HL-60/S4 treated with retinoic acid at 250 ng/mL for 4 days and 3 days (cell line): ENCODE data around the gene FAM98B.

ENCODE experiments used
- in situ Hi-C: fragments of 300-500 bp; cut with MboI; formaldehyde crosslinking; loops from 2 replicates; pipeline ENCODE4 v1.7.0; 2022; ENCODE audit warnings: low sequenced_read_pairs

Gene FAM98B

DNA sequence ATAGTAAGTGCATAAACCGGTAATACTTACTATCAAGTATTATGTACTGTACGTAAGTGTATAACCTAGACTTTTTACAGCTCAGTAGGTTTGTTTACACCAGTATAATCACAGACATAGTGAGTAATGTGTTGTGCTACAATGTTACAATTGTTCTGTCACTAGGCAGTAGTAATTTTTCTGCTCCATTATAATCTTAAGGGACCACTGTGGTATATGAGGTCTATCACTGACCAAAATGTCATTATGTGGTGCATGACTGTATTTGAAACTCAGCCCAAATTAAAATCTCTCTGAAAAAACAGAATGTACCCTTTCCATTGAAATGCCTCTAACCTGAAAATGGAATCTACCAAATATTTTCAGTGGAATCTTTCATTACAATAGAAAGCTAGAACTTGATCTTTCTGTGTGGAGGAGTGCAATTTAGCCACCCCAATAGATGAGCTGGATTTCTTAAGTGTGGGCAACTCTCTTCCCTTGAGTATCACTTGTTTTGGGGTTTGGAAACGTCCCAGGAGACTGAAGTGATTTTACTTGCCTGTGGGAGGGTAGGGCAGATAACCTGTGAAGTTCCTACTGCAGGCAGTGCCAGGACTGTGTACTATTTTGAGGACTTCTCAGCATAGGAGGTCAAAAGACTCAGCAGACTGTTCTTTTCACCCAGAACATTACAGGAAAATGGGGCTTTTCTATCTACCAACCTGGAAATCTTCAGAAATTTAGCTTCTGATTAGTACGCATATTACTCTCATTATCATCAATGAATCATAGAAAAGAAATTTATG is 50.9 kb downstream of the FAM98B start:
- in situ Hi-C loops, result no loop called here

DNA sequence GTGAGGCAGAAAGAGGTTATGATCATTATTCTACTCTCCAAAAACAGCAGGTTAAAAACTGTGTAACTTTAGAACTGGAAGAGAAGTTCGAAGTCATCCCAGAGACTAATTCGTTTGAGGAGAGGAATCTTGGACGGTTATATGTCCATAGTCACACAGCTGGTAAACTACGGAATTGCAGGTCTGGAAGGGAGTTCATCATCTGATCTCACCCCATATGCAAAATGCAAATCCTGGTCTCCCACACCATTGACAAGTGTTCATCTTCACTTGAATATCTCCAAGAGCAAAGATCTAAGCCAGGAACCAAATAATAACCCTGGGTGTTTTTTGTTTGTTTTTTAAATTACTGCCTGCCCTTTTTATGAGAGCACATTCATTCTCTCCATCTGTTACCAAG is 53.1 kb downstream of the FAM98B start:
- in situ Hi-C loops, result no loop called here

DNA sequence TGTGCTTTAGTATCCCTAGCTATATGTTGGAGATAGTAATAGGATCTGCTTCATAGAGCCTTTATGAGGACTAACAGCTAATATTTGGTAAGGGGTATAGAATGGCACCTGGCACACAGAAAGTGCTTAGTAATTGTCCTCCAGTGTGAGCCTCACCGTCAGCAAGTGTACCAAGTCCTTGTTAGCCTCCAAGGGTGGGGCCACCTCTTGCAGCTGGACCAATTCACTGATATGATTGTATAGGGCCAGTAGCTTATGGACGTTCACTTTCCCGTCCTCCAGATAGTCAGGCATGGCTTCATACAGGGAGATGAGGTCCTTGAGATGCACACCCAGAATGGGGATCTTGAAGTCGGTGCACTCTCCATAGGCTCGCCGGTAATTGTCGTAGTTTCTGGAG is 53.6 kb downstream of the FAM98B start:
- in situ Hi-C loops, result no loop called here

DNA sequence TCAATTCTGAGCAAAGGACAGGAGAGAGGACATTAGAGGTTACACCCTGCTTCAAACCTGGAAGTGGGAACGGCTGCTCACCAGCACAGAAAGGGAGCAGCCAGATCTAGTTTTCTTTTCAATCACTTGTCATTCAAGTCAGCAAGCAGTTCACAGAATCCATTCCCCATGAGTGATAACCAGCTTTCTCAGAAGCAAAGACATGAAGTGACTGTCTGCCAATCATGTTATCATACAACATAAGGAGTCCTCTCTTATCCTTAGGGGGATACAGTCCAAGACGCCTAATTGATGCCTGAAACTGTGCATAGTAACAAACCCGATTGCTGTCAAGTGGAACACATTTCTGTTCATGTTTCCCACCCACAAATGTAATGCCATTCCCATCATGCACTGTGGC is 54.7 kb downstream of the FAM98B start:
- in situ Hi-C loops, result no loop called here

DNA sequence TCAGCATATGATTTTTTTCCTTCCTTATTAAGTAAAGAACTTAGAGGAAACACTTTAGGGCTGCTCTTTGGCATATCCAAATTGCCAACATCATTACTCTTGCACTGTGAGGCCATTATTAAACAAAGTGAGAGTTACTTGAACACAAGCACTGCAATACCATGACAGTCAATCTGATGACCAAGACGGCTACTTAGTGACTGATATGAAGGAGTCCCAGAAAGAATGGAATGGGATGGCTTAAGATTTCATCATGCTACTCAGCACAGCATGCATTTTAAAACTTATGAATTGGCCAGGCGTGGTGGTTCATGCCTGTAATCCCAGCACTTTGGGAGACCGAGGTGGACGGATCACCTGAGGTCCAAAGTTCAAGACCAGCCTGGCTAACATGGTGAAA is 55.2 kb downstream of the FAM98B start:
- in situ Hi-C loops, result no loop called here

DNA sequence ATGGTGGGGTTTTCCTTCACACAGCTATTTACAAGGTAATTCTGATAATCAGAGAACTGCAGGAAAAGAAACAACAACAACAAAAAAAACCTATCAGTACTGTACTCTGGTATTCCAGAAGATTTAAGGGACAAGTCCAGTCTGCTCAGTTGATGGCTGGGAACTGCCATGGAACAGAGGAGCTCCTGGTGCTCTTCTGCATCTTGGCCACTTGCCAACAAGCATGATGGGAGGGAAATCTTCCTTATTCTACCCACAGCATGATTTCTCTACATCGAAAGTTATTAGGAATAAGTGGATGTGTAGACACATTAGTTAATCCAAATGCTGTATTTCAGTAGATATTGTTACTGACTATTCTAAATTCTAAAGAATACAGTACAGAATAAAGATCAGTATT is 59.0 kb downstream of the FAM98B start:
- in situ Hi-C loops, result no loop called here

DNA sequence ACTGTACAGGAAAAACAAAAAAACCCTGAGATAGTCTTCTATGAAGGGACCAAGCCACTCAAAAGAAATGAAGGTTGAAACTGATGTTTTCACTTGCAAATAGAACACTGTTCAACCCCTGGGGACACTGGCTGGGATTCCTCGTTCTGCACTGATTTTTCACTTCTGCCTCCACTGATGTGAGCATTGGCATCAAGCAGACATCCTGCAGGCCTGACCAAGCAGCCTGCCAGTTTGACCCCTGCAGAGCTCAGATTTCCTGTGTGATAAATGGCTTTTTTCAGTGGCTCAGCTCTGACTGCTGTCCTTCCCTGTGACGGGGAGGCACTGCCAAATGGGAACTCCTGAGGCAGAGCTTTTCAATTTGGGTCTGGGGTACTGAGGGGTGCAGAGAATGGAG is 60.7 kb downstream of the FAM98B start:
- in situ Hi-C loops, result no loop called here

DNA sequence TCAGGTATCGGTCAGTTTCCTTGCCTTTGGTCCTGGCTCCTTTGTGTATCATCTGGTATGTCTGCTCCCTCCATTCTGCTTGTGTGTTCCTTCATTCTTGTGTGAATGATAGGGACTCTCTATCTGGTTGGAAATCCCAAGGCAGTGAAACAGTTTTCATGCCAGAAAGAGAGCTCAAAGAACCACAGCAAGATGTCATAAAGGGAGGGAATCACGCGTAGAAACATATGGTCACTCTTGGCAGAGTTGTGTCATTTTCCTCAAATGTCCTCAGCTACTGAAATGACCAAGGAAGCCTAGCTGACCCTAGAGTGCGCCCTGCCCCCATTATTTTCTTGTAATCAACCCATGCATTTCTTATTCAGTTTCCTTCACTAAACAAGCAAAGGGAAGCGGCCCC is 62.7 kb downstream of the FAM98B start:
- in situ Hi-C loops, result no loop called here

DNA sequence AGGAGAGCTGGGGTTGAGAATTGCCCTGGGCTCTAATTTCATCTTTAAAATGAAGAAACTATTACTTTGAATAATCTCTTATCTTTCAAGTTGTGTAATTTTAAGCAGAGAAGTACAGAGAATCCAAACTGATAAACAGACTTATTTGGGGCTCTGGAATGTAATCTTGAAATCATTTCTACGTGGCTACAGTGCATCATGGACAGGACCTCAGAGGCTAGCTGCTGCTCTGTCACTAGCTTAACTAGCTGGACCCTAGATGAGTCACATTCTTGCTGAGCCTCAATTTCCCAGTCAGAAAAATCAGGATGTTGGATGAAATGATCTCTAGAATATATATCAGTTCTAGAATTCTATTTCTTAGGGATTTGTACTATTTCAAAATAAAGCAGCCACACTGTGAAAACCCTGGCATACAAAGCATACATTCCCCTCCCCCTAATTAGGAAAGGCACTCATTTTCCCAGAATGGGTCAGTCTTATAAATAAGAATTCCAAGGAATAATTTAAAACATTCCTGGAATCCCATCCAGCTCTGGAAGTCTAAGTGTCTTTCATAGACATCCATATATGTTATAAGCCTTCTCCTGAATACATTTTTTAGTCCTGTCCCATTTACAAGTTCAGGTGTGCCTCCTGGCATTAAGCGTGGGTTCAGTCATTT is 63.5 kb downstream of the FAM98B start:
- in situ Hi-C loops, result no loop called here

DNA sequence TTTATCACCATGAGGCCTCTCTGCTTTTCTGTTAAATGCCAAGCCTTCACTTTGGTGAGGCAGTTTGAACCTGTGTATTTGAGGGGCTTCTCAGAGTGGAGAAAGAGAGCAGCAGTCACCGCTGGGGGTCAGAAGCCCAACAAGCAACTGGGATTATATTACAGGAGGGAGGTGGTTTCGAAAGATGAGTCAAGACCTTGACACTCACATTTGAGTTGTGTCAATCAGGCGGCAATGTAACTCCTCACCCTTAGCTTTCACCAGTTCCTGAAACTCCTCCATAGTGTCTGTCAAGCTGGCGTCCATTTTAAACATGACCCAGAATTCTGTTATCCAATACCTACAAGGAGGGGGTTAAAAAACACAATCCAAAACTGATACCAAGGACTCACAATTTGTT is 64.2 kb downstream of the FAM98B start:
- in situ Hi-C loops, result no loop called here

DNA sequence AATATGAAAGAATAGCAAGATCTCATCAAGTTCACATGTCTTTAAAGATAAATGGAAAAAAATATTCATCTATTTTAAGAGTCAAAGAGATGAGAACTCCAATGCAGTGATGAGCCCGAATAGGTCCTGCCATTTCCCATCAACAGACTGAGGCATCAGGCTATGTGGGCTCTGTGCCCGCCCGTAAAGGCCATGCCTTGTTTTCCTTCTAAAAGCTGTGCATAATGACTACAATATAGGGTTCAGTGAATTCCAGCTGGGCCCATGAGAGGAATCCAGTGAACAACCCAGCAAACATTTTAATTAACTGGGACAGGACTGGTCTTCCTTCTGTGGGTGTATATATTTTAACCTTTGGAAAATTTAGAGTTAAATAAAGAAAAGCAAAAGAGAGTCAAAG is 66.1 kb downstream of the FAM98B start:
- in situ Hi-C loops, result no loop called here

DNA sequence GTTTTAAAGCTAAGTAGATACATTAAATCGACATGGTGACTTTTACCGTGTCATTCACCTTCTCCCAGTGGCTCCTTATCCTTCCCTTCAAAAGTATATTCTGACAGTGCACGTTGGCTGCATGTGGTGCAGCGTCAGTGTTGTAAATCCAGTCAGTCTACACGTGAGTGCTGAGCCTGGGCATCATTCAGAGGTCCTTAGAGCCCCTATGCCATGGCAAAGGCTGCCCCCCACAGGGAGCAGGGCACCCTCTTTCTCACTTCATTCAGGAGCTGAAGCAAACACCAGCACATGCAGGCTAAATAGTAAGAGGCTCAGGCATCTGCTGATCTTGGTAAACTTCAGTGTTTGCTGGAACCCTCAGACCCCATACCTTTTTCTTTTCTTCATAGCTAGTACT is 67.4 kb downstream of the FAM98B start:
- in situ Hi-C loops, result no loop called here

DNA sequence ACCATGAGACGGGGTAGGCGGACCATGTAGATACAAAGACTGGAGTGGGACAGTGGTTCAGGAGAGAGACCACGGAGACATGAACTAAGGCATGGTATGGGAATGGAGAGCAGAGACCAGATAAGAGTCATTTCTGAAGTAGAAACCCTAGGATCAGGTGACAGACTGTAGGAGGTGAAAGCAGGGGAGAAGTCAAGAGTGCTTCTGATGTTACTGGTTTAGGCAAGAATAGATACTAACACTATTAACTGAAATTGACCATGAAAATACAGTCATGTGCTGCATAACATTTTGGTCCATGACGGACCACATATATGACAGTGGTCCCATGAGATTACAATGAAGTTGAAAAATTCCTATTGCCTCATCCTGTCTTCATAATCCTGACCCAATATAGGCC is 69.0 kb downstream of the FAM98B start:
- in situ Hi-C loops, result no loop called here

DNA sequence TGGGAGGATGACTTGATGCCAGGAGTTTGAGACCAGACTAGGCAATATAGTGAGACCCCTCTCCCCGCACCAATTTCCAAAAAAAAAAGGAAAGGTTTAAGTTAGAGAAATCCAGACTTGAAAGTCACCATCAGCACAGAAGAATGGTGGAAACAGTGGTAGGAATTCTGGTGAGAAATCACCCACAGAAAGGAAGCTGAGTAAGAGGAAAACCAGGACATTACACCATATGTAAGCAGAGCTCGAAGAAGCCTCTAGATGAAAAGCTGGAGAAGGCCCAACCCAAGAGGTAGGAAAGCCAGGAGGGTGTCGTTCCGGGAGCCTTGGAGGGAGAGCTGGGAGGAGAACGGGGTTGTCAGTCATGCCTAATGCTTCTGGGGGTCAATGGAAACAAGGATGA is 70.2 kb downstream of the FAM98B start:
- in situ Hi-C loops, result no loop called here

DNA sequence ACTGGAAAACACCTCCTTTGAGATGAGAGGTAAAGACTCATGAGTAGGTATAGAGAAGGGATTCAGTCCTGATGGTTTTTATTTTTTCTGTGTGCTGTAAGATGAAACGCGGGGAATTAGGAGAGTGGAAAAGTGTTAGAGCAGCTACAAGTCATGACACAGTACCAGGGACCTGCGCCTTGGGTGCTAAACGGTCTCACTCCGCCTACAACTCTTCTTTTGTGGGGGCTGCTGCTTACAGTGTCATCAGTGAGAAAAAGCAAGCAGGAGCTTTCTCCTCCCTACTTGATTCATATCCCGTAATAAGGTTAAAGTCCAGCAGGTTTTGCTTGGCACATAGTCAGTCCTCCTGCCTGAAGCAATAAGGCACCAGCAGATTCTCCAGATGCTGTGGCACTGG is 71.6 kb downstream of the FAM98B start:
- in situ Hi-C loops, result no loop called here

DNA sequence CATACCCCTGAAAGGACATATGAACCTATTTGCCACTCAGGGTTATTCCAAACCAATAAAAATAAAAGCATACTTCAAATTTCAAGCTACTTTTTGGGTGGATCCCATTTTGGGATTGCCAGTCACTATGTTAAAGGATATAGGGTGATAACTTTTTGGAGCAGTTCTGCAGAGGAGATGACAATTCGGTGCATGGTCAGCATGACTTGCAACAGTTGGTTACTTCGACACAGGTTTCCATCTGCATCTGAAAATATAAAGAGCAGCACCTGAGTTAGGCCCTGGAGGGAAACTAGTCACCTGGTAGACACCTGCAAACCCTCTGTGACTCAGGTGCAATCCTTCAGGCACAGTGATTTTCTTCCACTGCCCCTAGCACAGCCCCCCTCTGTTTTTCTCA is 72.2 kb downstream of the FAM98B start:
- in situ Hi-C loops, result no loop called here

DNA sequence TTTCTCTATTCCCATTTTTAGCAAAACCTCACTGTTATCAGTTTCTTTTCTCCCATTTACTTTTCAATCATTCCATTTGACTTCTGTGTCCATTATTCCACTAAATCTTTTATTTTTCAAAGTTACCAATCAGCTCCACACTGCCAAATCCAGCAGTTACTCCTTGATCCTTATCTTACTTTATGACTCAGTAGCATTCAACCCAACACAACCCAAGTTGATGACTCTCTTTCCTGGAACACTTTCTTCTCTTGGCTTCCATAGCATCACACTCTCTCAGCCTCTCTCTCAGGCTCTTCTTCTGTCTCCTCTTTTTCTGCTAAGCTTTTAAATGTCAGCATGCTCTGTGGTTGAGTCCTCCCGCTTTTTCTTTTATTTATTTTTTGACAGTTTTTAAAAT is 74.4 kb downstream of the FAM98B start:
- in situ Hi-C loops, result no loop called here

DNA sequence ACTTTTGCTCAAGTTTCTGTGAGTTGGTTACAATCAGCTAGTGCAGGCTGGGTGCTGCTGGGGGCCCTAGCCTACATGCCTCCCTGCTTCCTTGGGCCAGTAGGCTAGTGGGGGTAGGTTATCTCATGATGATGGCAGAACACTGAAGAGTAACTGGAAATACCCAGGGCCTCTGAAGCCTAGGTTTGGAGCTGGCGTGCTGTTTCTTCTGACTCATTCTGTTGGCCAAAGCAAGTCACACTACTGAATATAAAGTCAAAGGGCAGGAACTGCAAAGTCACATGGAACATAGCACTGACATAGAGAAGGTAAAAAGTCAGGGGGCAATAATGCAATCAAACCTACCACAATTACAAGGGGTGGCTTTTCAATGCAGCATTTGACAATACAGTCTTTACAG is 76.2 kb downstream of the FAM98B start:
- in situ Hi-C loops, result no loop called here

DNA sequence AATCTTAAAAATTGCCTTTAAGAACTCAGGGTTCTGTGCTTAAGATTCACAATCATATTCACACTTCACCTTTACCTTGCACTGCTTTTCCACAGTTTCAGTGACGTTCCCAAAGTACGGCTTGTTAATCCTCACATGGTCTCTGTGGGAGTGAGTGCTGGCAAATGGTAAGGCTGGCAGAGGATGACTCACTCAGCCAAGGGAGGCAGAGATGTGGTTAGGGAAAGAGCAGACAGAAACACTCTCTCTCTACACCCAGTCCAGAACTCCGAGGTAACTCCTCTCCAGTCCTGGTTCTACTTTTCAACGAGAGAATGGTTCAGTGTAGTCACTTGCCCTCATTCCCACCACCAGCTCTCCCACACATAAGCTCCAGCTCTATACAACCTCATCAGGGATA is 77.6 kb downstream of the FAM98B start:
- in situ Hi-C loops, result no loop called here

DNA sequence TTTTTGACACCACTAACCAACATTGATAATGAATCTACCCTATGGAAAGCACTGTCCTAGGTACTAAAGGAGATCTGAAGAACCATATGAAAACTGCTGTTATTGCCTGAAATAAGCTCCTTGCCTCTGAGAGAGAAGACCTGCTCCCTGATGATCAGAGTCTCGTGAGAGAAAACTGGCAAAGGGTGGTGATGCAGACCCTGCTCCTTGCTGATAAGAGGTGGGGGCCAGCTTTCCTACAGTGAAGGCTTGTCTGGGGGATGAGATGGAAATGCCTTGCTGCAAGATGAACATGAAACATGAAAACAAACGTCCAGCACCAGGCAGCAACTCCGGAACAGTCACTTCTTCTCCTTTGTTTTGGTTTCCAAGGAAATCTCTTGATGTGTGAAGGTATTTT is 78.8 kb downstream of the FAM98B start:
- in situ Hi-C loops, result no loop called here

DNA sequence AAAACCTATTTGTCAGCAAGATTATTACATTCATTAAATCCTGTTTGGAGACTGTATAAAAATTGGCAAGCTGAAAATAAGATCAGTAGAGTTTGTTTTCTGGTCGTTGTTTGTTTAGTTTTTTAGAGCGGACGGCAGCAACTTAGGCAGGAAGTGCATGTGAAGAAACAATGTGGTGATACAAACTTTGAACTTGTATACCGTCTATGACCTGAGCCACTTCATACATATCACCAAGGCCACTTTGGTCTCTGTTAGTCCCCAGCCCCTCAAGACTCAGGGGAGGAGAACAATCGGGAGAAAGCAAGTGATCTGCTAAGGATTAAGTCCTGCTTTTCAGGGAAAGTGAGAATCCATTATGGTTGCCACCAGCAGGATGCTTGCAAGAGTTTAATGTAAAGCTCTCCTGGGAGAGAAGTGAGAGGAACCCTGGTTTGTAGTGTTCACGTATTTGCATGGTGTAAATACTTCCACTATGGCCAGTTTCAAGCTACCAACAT is 79.5 kb downstream of the FAM98B start:
- in situ Hi-C loops, result no loop called here

DNA sequence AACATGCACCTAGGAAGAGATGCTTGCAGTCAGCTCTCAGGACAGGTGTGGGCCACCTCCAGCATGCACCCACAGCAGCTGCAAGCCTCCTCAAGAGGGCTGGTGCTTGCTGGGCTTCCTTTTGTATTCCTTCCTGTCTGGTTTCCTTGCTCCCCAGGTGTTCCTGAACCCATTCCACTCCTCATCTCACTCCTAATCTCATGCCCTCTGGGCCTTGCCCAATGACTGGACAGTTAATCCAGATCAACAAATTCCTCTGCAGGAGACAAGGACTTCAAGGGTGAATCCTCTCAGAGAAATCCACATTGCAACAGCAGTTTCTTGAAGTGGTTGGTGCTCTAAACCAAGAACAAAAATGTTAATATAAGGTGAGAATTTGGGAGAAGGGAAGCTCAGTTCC is 80.0 kb downstream of the FAM98B start:
- in situ Hi-C loops, result no loop called here

DNA sequence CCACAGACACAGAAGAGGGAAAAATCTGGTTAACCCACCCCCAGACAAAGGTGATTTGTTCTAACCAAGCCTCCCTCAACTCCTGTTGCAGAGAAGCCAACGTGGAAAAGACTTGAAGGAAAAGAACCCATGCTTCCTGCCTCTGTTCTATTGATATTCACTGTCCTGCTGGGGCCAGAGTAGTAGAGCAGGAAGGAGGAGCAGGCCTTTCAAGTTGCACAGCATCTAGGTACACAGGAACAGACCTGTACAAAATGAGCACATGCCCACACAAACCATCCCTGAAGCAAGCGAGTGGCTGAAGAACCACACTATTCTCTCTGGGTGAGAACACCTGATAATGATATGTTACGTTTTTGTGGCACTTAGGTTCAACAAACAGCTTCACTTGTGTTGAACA is 80.8 kb downstream of the FAM98B start:
- in situ Hi-C loops, result no loop called here
